Measurements from ENCODE around the gene CCR6. TPM values are rescaled to one million over a fixed set of nuclear protein-coding genes. Genes with fewer than 3 reads are reported as not detected.

CCR6 gene
- total RNA-seq, 1 donor from 2014 or later = 0.52 TPM

DNA sequence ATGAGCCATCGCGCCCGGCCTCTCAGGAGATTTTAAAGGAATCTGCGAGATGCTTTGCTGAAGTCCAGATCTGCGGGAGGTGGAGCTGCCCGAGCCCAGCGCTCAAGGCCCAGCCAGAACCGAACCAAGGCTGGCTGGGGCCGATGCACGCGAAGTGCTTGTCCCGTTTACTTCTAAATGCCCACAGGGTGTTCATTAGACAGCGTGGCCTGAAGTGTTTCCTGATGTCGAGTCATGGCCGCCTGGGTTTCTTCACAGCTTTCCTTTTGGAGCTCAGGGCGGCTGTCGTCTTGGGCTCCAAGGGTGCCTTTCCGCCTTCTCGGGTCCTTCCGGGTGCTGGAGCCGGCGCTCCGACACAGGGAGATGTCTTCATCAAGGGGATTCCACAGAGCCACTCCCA lies 25.1 kb upstream of the CCR6 start:
- H3K4me1 ChIP-seq (ENCODE audit: control insufficient read depth in 3 of 3, insufficient read depth in 3 of 3, low read length in 3 of 3) = peaks cover 0 to 8% (median 0%) of the 10 kb centered on the region in 3 donors
- H3K9ac ChIP-seq (ENCODE audit: low read depth in 1 of 3, low read length in 3 of 3) = no peak overlapping the region
- peaks cover 0 to 6% (median 0%) of the 10 kb centered on the region in 3 donors for H3K27me3 ChIP-seq (ENCODE audit: control insufficient read depth in 3 of 3, insufficient read depth in 3 of 3, low read length in 3 of 3)
- no peak overlapping the region for H3K4me3 ChIP-seq (ENCODE audit: low read length in 3 of 3)
- no peak overlapping the region for H3K27ac ChIP-seq (ENCODE audit: low read depth, low read length)
- H3K9me3 ChIP-seq (ENCODE audit: control insufficient read depth in 3 of 3, low read length in 3 of 3) = peaks cover 0 to under 1% (median 0%) of the 10 kb centered on the region in 3 donors
- H3K36me3 ChIP-seq (ENCODE audit: control insufficient read depth in 3 of 3, insufficient read depth in 3 of 3, low read length in 3 of 3) = no peaks in the 10 kb centered on the region

DNA sequence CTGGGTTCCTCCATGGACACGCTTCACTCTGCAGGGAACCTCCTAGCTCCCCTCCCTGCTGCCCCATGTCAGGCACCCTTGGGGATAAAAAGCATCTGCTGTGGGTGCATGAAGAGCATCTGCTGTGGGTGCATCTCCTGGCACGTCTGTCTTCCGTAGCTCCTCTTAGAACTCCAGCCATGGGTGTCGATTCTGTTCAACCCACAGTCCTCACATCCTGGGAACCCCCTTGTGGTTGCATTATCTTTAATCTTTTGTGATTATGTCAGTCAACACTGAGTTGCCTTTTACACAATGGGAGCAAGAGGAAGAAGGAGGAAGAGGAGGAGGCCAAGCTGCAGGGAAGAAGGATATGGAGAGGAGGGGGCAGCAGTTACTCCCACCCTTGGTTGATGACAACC lies 24.1 kb upstream of the CCR6 start:
- H3K4me3 ChIP-seq (ENCODE audit: low read length in 3 of 3) = no peak overlapping the region

DNA sequence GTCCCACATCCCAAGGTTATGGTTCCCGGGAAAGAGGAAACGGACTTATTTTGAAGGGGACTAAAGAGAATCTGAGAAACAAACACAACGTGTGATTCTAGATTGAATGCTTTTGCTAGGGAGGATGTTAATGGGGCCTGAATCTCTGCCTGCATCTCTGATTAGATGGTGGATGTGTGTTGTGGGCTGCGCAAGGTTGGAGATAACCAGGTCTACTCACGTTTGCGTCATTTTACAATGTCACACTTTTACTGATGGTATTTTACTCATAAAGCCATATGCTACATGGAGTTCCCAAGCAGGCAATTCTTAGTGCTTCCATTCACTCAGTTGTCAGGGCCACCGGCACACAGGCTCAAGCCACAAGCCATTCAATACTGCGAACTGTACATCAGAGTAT lies 23.2 kb upstream of the CCR6 start:
- Histone ChIP-seq H3K9me3 (ENCODE audit: control insufficient read depth in 3 of 3, low read length in 3 of 3) (no peaks in the 10 kb centered on the region), H3K36me3 (ENCODE audit: control insufficient read depth in 3 of 3, insufficient read depth in 3 of 3, low read length in 3 of 3) (no peaks in the 10 kb centered on the region), H3K27me3 (ENCODE audit: control insufficient read depth in 3 of 3, insufficient read depth in 3 of 3, low read length in 3 of 3) (peaks cover 0 to 3% (median 1%) of the 10 kb centered on the region in 3 donors), H3K27ac (ENCODE audit: low read depth, low read length) (no peak overlapping the region), H3K4me3 (ENCODE audit: low read length in 3 of 3) (no peak overlapping the region), H3K4me1 (ENCODE audit: control insufficient read depth in 3 of 3, insufficient read depth in 3 of 3, low read length in 3 of 3) (peaks cover 0 to 2% (median 0%) of the 10 kb centered on the region in 3 donors), H3K9ac (ENCODE audit: low read depth in 1 of 3, low read length in 3 of 3) (no peak overlapping the region)

More for the DNA sequence above, 24.1 kb upstream of the CCR6 start:
- H3K27me3 ChIP-seq (ENCODE audit: control insufficient read depth in 3 of 3, insufficient read depth in 3 of 3, low read length in 3 of 3) = peaks cover 0 to 6% (median 0%) of the 10 kb centered on the region in 3 donors
- H3K27ac ChIP-seq (ENCODE audit: low read depth, low read length) = no peak overlapping the region
- no peaks in the 10 kb centered on the region for H3K36me3 ChIP-seq (ENCODE audit: control insufficient read depth in 3 of 3, insufficient read depth in 3 of 3, low read length in 3 of 3)
- H3K4me1 ChIP-seq (ENCODE audit: control insufficient read depth in 3 of 3, insufficient read depth in 3 of 3, low read length in 3 of 3) = peaks cover 0 to 8% (median 0%) of the 10 kb centered on the region in 3 donors
- no peaks in the 10 kb centered on the region for H3K9me3 ChIP-seq (ENCODE audit: control insufficient read depth in 3 of 3, low read length in 3 of 3)
- no peak overlapping the region for H3K9ac ChIP-seq (ENCODE audit: low read depth in 1 of 3, low read length in 3 of 3)

DNA sequence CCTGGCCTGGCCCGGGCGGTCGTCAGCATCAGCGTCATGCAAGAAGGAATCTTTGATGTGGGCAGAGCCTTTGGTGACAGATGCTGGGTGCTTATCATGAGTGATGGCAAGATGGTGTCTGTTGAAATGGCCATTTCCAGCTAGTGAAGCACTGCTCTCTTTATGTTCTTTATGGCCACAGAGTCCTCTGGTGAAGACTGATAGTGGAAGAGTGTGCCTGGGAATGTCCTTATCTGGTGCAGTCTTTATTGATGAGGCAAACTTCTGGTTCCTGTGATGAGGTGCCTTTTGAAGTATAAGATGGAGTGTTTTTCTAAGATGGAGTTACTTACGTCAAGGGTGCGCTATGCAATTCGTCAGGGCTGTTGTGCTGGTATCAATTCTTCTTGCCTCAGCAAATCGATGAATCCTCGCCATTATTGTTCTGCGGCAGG lies 22.6 kb upstream of the CCR6 start:
- H3K4me3 ChIP-seq (ENCODE audit: low read length in 3 of 3) = no peak overlapping the region
- peaks cover 0 to 3% (median 3%) of the 10 kb centered on the region in 3 donors for H3K27me3 ChIP-seq (ENCODE audit: control insufficient read depth in 3 of 3, insufficient read depth in 3 of 3, low read length in 3 of 3)
- no peaks in the 10 kb centered on the region for H3K4me1 ChIP-seq (ENCODE audit: control insufficient read depth in 3 of 3, insufficient read depth in 3 of 3, low read length in 3 of 3)
- H3K27ac ChIP-seq (ENCODE audit: low read depth, low read length) = no peak overlapping the region
- no peaks in the 10 kb centered on the region for H3K36me3 ChIP-seq (ENCODE audit: control insufficient read depth in 3 of 3, insufficient read depth in 3 of 3, low read length in 3 of 3)
- H3K9me3 ChIP-seq (ENCODE audit: control insufficient read depth in 3 of 3, low read length in 3 of 3) = no peaks in the 10 kb centered on the region
- no peak overlapping the region for H3K9ac ChIP-seq (ENCODE audit: low read depth in 1 of 3, low read length in 3 of 3)

DNA sequence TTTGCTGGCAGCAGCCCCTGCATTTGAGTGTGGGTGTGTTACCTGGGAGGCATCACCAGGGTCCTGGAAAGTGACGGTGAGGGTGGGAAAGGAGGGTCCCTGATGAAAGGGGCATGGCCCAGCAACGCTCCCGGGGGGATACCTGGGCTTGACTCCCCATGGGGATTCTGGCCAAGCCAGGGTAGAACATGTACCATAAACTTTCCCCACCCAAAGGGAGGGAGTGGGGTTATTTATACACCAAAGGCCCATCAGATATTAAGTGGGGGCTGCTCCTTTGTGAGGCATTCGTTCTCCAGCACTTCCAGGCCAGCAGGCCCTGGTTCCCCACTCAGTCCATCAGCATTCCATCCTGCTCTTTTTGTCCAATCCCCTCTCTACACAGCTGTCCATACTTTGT lies 20.6 kb upstream of the CCR6 start:
- H3K9me3 ChIP-seq (ENCODE audit: control insufficient read depth in 3 of 3, low read length in 3 of 3) = no peaks in the 10 kb centered on the region
- H3K9ac ChIP-seq (ENCODE audit: low read depth in 1 of 3, low read length in 3 of 3) = no peak overlapping the region
- peaks cover 0 to 3% (median 0%) of the 10 kb centered on the region in 3 donors for H3K27me3 ChIP-seq (ENCODE audit: control insufficient read depth in 3 of 3, insufficient read depth in 3 of 3, low read length in 3 of 3)
- H3K36me3 ChIP-seq (ENCODE audit: control insufficient read depth in 3 of 3, insufficient read depth in 3 of 3, low read length in 3 of 3) = no peaks in the 10 kb centered on the region
- H3K4me1 ChIP-seq (ENCODE audit: control insufficient read depth in 3 of 3, insufficient read depth in 3 of 3, low read length in 3 of 3) = no peaks in the 10 kb centered on the region
- no peak overlapping the region for H3K4me3 ChIP-seq (ENCODE audit: low read length in 3 of 3)
- H3K27ac ChIP-seq (ENCODE audit: low read depth, low read length) = no peak overlapping the region

DNA sequence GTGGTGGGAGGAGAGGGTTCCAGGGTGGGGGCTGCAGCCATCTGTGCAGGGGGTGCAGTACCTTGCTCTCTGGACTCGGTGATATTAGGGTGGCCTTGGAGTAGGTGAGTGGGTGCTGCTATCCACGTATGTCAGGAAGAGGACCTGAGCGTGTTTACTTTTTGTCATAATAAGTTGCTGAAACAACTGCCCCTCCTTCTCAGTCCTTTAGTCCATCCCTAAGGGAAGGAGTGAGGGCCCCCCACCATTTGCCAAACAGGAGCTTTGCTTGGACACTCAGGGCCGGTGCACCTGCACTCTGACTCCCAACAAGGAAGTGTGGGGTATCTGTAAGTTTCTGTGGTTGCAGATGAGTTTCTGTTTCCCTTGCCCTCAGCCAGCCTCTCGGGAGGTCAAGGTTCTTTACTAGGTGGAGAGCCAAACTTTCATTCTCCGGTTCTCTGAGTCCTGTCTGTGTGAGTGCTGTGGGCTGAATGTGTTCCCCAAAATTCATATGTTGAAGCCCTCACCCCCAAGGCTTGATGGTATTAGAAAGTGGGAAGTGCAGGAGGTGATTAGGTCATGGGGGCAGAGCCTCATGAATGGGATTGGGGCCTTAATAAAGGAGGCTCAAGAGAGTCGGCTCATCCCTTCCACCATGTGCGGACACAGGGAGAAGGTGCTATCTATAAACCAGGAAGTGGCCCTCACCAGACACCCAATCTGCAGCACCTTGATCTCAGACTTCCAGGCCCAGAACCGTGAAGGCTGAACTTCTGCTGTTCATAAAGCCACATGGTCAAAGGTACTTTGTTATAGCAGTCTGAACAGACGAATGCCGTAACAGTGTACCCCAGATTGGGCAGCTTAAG lies 19.6 kb upstream of the CCR6 start:
- no peak overlapping the region for H3K27ac ChIP-seq (ENCODE audit: low read depth, low read length)
- peaks cover 0 to 5% (median 0%) of the 10 kb centered on the region in 3 donors for H3K27me3 ChIP-seq (ENCODE audit: control insufficient read depth in 3 of 3, insufficient read depth in 3 of 3, low read length in 3 of 3)
- H3K9me3 ChIP-seq (ENCODE audit: control insufficient read depth in 3 of 3, low read length in 3 of 3) = no peaks in the 10 kb centered on the region
- H3K9ac ChIP-seq (ENCODE audit: low read depth in 1 of 3, low read length in 3 of 3) = no peak overlapping the region
- H3K36me3 ChIP-seq (ENCODE audit: control insufficient read depth in 3 of 3, insufficient read depth in 3 of 3, low read length in 3 of 3) = no peaks in the 10 kb centered on the region
- H3K4me3 ChIP-seq (ENCODE audit: low read length in 3 of 3) = no peak overlapping the region
- no peaks in the 10 kb centered on the region for H3K4me1 ChIP-seq (ENCODE audit: control insufficient read depth in 3 of 3, insufficient read depth in 3 of 3, low read length in 3 of 3)

DNA sequence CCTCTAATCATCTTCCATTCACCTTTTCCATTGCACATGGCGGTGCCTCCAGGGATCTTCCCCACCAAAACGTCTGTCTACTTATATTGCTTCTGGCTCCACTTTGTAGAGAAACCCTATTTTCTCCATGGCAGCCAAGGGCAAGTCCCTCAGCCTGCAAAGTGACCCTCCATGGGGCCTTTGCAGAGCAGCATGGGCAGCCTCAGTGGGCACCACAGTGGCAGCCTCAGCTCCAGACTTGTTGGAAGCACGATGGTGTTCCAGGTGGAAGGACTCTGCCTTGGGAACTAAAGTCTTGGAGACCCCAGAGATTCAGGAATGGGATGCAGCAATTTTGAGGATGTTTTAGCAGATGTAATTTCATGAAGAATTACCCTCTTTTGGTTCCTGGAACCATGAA lies 18.5 kb upstream of the CCR6 start:
- Histone ChIP-seq H3K9ac (ENCODE audit: low read depth in 1 of 3, low read length in 3 of 3) (no peak overlapping the region), H3K9me3 (ENCODE audit: control insufficient read depth in 3 of 3, low read length in 3 of 3) (no peaks in the 10 kb centered on the region), H3K27me3 (ENCODE audit: control insufficient read depth in 3 of 3, insufficient read depth in 3 of 3, low read length in 3 of 3) (peaks cover 0 to 9% (median 0%) of the 10 kb centered on the region in 3 donors), H3K36me3 (ENCODE audit: control insufficient read depth in 3 of 3, insufficient read depth in 3 of 3, low read length in 3 of 3) (no peaks in the 10 kb centered on the region), H3K27ac (ENCODE audit: low read depth, low read length) (no peak overlapping the region), H3K4me1 (ENCODE audit: control insufficient read depth in 3 of 3, insufficient read depth in 3 of 3, low read length in 3 of 3) (no peaks in the 10 kb centered on the region), H3K4me3 (ENCODE audit: low read length in 3 of 3) (no peak overlapping the region)

DNA sequence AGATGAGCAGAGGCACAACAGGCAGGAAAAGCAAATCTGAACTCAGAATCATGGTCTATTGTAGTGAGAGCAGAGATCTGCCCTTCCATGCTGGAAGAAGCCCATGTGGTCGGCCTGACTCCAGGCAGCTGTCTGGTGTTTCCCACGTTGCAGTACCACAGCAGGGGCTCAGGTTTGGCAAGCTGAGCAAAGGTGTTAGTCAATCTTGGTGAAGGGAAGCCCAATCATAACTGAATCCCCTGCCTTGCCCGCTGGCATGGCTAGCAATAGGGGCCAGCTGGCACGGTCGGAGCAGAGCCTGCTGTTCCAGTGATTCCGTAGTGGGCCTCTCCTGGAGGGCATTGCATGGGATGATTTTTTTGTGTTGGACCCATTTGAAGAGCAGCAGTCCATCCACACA lies 17.8 kb upstream of the CCR6 start:
- Histone ChIP-seq H3K36me3 (ENCODE audit: control insufficient read depth in 3 of 3, insufficient read depth in 3 of 3, low read length in 3 of 3) (no peaks in the 10 kb centered on the region), H3K9ac (ENCODE audit: low read depth in 1 of 3, low read length in 3 of 3) (no peak overlapping the region), H3K27ac (ENCODE audit: low read depth, low read length) (no peak overlapping the region), H3K9me3 (ENCODE audit: control insufficient read depth in 3 of 3, low read length in 3 of 3) (no peaks in the 10 kb centered on the region), H3K27me3 (ENCODE audit: control insufficient read depth in 3 of 3, insufficient read depth in 3 of 3, low read length in 3 of 3) (peaks cover 0 to 9% (median 0%) of the 10 kb centered on the region in 3 donors), H3K4me3 (ENCODE audit: low read length in 3 of 3) (no peak overlapping the region), H3K4me1 (ENCODE audit: control insufficient read depth in 3 of 3, insufficient read depth in 3 of 3, low read length in 3 of 3) (no peaks in the 10 kb centered on the region)

DNA sequence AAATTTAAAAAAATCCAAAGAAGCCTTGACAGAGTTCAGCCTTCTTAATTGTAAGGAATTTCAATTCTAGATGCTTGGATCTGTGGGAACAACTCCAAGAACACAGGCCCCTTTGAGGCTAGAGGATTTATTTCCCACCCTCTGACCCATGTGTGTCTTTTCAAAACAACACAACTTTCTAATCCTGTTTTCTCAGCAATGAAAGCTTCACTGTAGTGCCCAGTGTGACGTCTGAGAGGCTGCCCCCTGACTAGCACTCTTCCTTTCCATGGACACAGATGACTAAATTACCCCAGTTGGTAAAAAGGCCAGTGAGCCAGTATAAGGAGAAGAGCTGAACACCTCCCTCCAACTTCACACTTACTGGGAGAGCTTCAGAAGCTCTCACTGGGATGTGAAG lies 16.5 kb upstream of the CCR6 start:
- Histone ChIP-seq H3K27ac (ENCODE audit: low read depth, low read length) (no peak overlapping the region), H3K36me3 (ENCODE audit: control insufficient read depth in 3 of 3, insufficient read depth in 3 of 3, low read length in 3 of 3) (no peaks in the 10 kb centered on the region), H3K4me1 (ENCODE audit: control insufficient read depth in 3 of 3, insufficient read depth in 3 of 3, low read length in 3 of 3) (no peaks in the 10 kb centered on the region), H3K9me3 (ENCODE audit: control insufficient read depth in 3 of 3, low read length in 3 of 3) (no peaks in the 10 kb centered on the region), H3K4me3 (ENCODE audit: low read length in 3 of 3) (no peak overlapping the region), H3K27me3 (ENCODE audit: control insufficient read depth in 3 of 3, insufficient read depth in 3 of 3, low read length in 3 of 3) (peaks cover 0 to 12% (median 3%) of the 10 kb centered on the region in 3 donors), H3K9ac (ENCODE audit: low read depth in 1 of 3, low read length in 3 of 3) (no peak overlapping the region)

DNA sequence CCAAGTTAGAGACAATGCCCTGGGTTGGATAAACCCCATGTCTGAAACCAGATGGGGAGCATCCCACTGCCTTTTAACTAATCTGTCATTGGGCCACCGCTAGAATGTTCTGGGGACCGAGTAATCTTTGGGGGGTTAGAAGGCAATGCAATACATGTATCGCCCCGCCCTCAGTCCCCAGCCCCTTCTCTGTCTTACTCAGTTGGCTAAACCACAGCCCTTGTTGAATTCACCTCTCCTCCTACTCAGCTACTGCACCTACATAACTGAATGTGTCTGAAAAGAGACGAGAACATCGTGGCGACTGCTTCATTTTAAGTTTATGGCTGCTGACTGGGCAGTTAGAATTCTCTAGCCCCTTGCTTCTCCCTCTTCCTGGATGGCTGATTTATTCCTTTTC lies 15.1 kb upstream of the CCR6 start:
- Histone ChIP-seq H3K9ac (ENCODE audit: low read depth in 1 of 3, low read length in 3 of 3) (no peak overlapping the region), H3K27me3 (ENCODE audit: control insufficient read depth in 3 of 3, insufficient read depth in 3 of 3, low read length in 3 of 3) (peaks cover 4 to 18% (median 9%) of the 10 kb centered on the region in 3 donors), H3K4me3 (ENCODE audit: low read length in 3 of 3) (no peak overlapping the region), H3K36me3 (ENCODE audit: control insufficient read depth in 3 of 3, insufficient read depth in 3 of 3, low read length in 3 of 3) (no peaks in the 10 kb centered on the region), H3K27ac (ENCODE audit: low read depth, low read length) (no peak overlapping the region), H3K4me1 (ENCODE audit: control insufficient read depth in 3 of 3, insufficient read depth in 3 of 3, low read length in 3 of 3) (no peaks in the 10 kb centered on the region), H3K9me3 (ENCODE audit: control insufficient read depth in 3 of 3, low read length in 3 of 3) (no peaks in the 10 kb centered on the region)

Data from skeletal muscle tissue (tissue), 4 donors.